ENCODE measurements around the gene GNAO1.

The GNAO1 gene

GRCh38 chr16:56344518-56345405 lies 153.5 kb downstream of the GNAO1 start:
- DNase-seq (ENCODE audit: extremely low read depth in 1 of 2, low read depth in 1 of 2): no peak

- DNase-seq (ENCODE audit: extremely low read depth in 1 of 2, low read depth in 1 of 2): no peak
Measured at GRCh38 chr16:56345406-56346050, 154.2 kb downstream of the GNAO1 start.

GRCh38 chr16:56346131-56346890 lies 155.0 kb downstream of the GNAO1 start:
- DNase-seq (ENCODE audit: extremely low read depth in 1 of 2, low read depth in 1 of 2): no peak

GRCh38 chr16:56347166-56347565 lies 155.9 kb downstream of the GNAO1 start:
- DNase-seq (ENCODE audit: extremely low read depth in 1 of 2, low read depth in 1 of 2): no peak

- DNase-seq (ENCODE audit: extremely low read depth in 1 of 2, low read depth in 1 of 2): no peak
Measured at GRCh38 chr16:56347670-56348069, 156.4 kb downstream of the GNAO1 start.

- DNase-seq (ENCODE audit: extremely low read depth in 1 of 2, low read depth in 1 of 2): no peak
Measured at GRCh38 chr16:56348168-56349085, 157.1 kb downstream of the GNAO1 start.

- no peak for DNase-seq (ENCODE audit: extremely low read depth in 1 of 2, low read depth in 1 of 2)
Measured at GRCh38 chr16:56349086-56349415, 157.8 kb downstream of the GNAO1 start.

GRCh38 chr16:56349711-56350161 lies 158.4 kb downstream of the GNAO1 start:
- no peak for DNase-seq (ENCODE audit: extremely low read depth in 1 of 2, low read depth in 1 of 2)

GRCh38 chr16:56350491-56351405 lies 159.5 kb downstream of the GNAO1 start:
- DNase-seq (ENCODE audit: extremely low read depth in 1 of 2, low read depth in 1 of 2): no peak

- no peak for DNase-seq (ENCODE audit: extremely low read depth in 1 of 2, low read depth in 1 of 2)
Measured at GRCh38 chr16:56351481-56351880, 160.2 kb downstream of the GNAO1 start.

GRCh38 chr16:56352351-56353053 lies 161.2 kb downstream of the GNAO1 start:
- DNase-seq (ENCODE audit: extremely low read depth in 1 of 2, low read depth in 1 of 2): no peak

GRCh38 chr16:56353054-56353921 lies 162.0 kb downstream of the GNAO1 start:
- DNase-seq (ENCODE audit: extremely low read depth in 1 of 2, low read depth in 1 of 2): no peak

GRCh38 chr16:56354016-56354415 lies 162.7 kb downstream of the GNAO1 start:
- no peak for DNase-seq (ENCODE audit: extremely low read depth in 1 of 2, low read depth in 1 of 2)

- no peak for DNase-seq (ENCODE audit: extremely low read depth in 1 of 2, low read depth in 1 of 2)
Measured at GRCh38 chr16:56354746-56355145, 163.5 kb downstream of the GNAO1 start.

- no peak for DNase-seq (ENCODE audit: extremely low read depth in 1 of 2, low read depth in 1 of 2)
Measured at GRCh38 chr16:56355221-56355620, 163.9 kb downstream of the GNAO1 start.

GRCh38 chr16:56355786-56356275 lies 164.5 kb downstream of the GNAO1 start:
- no peak for DNase-seq (ENCODE audit: extremely low read depth in 1 of 2, low read depth in 1 of 2)
